ENCODE results near the gene LRRC46.

The LRRC46 gene

GRCh38 chr17:47879028-47879585 lies 47.6 kb downstream of the LRRC46 start:
- no peak for DNase-seq

GRCh38 chr17:47879776-47880454 lies 48.4 kb downstream of the LRRC46 start:
- no peak for DNase-seq

- no peak for DNase-seq
Observed at GRCh38 chr17:47882247-47882646, 50.8 kb downstream of the LRRC46 start.

- no peak for DNase-seq
Observed at GRCh38 chr17:47882695-47883588, 51.5 kb downstream of the LRRC46 start.

GRCh38 chr17:47883589-47884426 lies 52.3 kb downstream of the LRRC46 start:
- DNase-seq: no peak

- DNase-seq: no peak
Observed at GRCh38 chr17:47884427-47884740, 52.9 kb downstream of the LRRC46 start.

- no peak for DNase-seq
Observed at GRCh38 chr17:47884905-47885730, 53.6 kb downstream of the LRRC46 start.
